ENCODE measurements around the gene SLITRK1. TPM values are rescaled to one million over a fixed set of nuclear protein-coding genes. Genes with fewer than 3 reads are reported as not detected.

The SLITRK1 gene
- total RNA-seq, 2 donors from 2014 or later: 0.11 TPM; not detected in 1

DNA sequence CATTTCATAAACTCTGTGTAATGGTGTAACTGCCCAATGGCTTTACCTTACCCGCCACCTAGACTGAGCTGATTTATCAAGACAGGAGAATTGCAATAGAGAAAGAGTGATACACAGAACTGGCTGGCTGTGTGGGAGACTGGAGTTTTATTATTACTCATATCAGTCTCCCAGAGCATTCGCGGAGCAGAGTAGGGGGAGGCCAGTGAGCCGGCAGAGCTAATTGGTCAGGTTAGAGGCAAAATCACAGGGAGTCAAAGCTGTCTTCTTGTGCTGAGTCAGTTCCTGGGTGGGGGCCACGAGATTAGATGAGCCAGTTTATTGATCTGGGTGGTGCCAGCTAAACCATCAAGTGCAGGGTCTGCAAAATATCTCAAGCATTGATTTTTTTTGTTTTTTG is 23.4 kb upstream of the SLITRK1 start:
- no peak for DNase-seq
- Histone ChIP-seq H3K9me3 (ENCODE audit: control insufficient read depth, low read length) (no peaks in the 10 kb centered on the region), H3K9ac (ENCODE audit: extremely low read depth, low read length, poor library complexity, severe bottlenecking) (no peak overlapping the region), H3K27me3 (ENCODE audit: control insufficient read depth, insufficient read depth, low read length, poor library complexity, severe bottlenecking) (no peaks in the 10 kb centered on the region), H3K36me3 (ENCODE audit: control insufficient read depth, insufficient read depth, low read length) (no peaks in the 10 kb centered on the region), H3K4me1 (ENCODE audit: control insufficient read depth, insufficient read depth, low read length) (no peaks in the 10 kb centered on the region), H3K4me3 (ENCODE audit: low read length) (no peak overlapping the region), H3K27ac (ENCODE audit: low read depth, low read length) (no peak overlapping the region)
- Mint-ChIP-seq H3K36me3 (ENCODE audit: low read depth) (no peaks in the 10 kb centered on the region), H3K4me1 (peaks cover 9% of the 10 kb centered on the region), H3K27me3 (ENCODE audit: insufficient read depth) (no peaks in the 10 kb centered on the region), H3K4me3 (no peak overlapping the region), H3K9me3 (peaks cover 2% of the 10 kb centered on the region), H3K27ac (no peak overlapping the region)
- 95 to 96% methylated on average over 4 to 5 of the region's 5 CpGs for WGBS, 2 experiments (ENCODE audit: insufficient coverage in 1 of 2, insufficient read length in 1 of 2)
- TF ChIP-seq, protein P1, sequence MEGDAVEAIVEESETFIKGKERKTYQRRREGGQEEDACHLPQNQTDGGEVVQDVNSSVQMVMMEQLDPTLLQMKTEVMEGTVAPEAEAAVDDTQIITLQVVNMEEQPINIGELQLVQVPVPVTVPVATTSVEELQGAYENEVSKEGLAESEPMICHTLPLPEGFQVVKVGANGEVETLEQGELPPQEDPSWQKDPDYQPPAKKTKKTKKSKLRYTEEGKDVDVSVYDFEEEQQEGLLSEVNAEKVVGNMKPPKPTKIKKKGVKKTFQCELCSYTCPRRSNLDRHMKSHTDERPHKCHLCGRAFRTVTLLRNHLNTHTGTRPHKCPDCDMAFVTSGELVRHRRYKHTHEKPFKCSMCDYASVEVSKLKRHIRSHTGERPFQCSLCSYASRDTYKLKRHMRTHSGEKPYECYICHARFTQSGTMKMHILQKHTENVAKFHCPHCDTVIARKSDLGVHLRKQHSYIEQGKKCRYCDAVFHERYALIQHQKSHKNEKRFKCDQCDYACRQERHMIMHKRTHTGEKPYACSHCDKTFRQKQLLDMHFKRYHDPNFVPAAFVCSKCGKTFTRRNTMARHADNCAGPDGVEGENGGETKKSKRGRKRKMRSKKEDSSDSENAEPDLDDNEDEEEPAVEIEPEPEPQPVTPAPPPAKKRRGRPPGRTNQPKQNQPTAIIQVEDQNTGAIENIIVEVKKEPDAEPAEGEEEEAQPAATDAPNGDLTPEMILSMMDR (conservative IDR thresholded peaks at IDR 0.05): no peak

GRCh38 chr13:83895994-83896580 is 13.8 kb upstream of the SLITRK1 start:
- no peak overlapping the region for H3K27ac ChIP-seq (ENCODE audit: low read depth, low read length)

DNA sequence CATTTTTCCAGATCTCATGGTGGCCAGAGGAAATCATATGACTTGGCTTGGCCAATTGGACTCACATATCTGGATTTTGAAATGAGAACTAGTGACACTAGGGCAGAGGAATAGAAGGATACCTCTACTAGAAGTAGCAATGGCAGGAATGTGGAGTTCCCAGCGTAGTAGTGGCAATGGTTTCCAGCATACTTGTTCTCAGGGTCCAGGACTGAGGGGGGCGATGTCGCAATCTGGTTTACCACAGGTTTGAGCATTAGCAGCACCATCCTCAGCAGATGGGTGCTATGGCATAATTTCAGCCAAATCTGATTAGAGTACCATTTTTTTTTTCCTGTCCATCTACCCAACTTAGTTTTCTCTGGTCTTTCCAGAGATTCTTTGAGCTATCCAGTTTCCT is 8.1 kb upstream of the SLITRK1 start:
- Histone ChIP-seq H3K36me3 (ENCODE audit: control insufficient read depth, insufficient read depth, low read length) (no peaks in the 10 kb centered on the region), H3K27me3 (ENCODE audit: control insufficient read depth, insufficient read depth, low read length, poor library complexity, severe bottlenecking) (no peaks in the 10 kb centered on the region), H3K4me3 (ENCODE audit: low read length) (no peak overlapping the region), H3K4me1 (ENCODE audit: control insufficient read depth, insufficient read depth, low read length) (no peaks in the 10 kb centered on the region), H3K9ac (ENCODE audit: extremely low read depth, low read length, poor library complexity, severe bottlenecking) (no peak overlapping the region), H3K27ac (ENCODE audit: low read depth, low read length) (no peak overlapping the region), H3K9me3 (ENCODE audit: control insufficient read depth, low read length) (no peaks in the 10 kb centered on the region)
- WGBS, 2 experiments (ENCODE audit: insufficient coverage in 1 of 2, insufficient read length in 1 of 2): 79 to 88% methylated on average over 3 of the region's 3 CpGs
- no peak overlapping the region for H3K4me3 Mint-ChIP-seq
- no peaks in the 10 kb centered on the region for H3K9me3 Mint-ChIP-seq
- peaks cover 2% of the 10 kb centered on the region for H3K27me3 Mint-ChIP-seq (ENCODE audit: insufficient read depth)
- DNase-seq: no peak
- TF ChIP-seq, protein P1 (conservative IDR thresholded peaks at IDR 0.05): no peak
- no peak overlapping the region for H3K27ac Mint-ChIP-seq
- H3K36me3 Mint-ChIP-seq (ENCODE audit: low read depth): no peaks in the 10 kb centered on the region
- H3K4me1 Mint-ChIP-seq: no peaks in the 10 kb centered on the region

More at GRCh38 chr13:83895994-83896580, 13.8 kb upstream of the SLITRK1 start:
- Histone ChIP-seq H3K4me1 (ENCODE audit: control insufficient read depth, insufficient read depth, low read length) (no peaks in the 10 kb centered on the region), H3K4me3 (ENCODE audit: low read length) (no peak overlapping the region), H3K27me3 (ENCODE audit: control insufficient read depth, insufficient read depth, low read length, poor library complexity, severe bottlenecking) (no peaks in the 10 kb centered on the region), H3K36me3 (ENCODE audit: control insufficient read depth, insufficient read depth, low read length) (no peaks in the 10 kb centered on the region), H3K9me3 (ENCODE audit: control insufficient read depth, low read length) (no peaks in the 10 kb centered on the region), H3K9ac (ENCODE audit: extremely low read depth, low read length, poor library complexity, severe bottlenecking) (no peak overlapping the region)
- TF ChIP-seq, protein P1 (conservative IDR thresholded peaks at IDR 0.05): no peak
- no peaks in the 10 kb centered on the region for H3K27me3 Mint-ChIP-seq (ENCODE audit: insufficient read depth)
- no peak for DNase-seq
- H3K4me1 Mint-ChIP-seq: no peaks in the 10 kb centered on the region
- H3K9me3 Mint-ChIP-seq: peaks cover 7% of the 10 kb centered on the region
- H3K27ac Mint-ChIP-seq: no peak overlapping the region
- WGBS, 2 experiments (ENCODE audit: insufficient coverage in 1 of 2, insufficient read length in 1 of 2): 40 to 86% methylated on average over 1 to 3 of the region's 3 CpGs
- no peaks in the 10 kb centered on the region for H3K36me3 Mint-ChIP-seq (ENCODE audit: low read depth)
- H3K4me3 Mint-ChIP-seq: no peak overlapping the region
